Activated naive CD4-positive, alpha-beta T cell treated with anti-CD3 and anti-CD28 coated beads for 36 hours (primary cell): ENCODE measurements around the gene SLC66A3. TPM values are rescaled to one million over a fixed set of nuclear protein-coding genes. Genes with fewer than 3 reads are reported as not detected.

Experiments
- CTCF ChIA-PET: fragments of 350-600 bp; sonication (Branson Sonifier 250); formaldehyde crosslinking; loops from one replicate; lab custom pipeline; 2021; ENCODE audit warnings: antibody characterized with exemption; lab: Charles Lee
- DNase-seq: peaks from one replicate; pipeline ENCODE4 v3.0.0-alpha.2; 2020
- H3K27ac Mint-ChIP-seq: one replicate; pipeline ENCODE4 v1.8.0; 2021; ENCODE audit warnings: mild to moderate bottlenecking, mixed read lengths
- H3K27me3 Mint-ChIP-seq: one replicate; pipeline ENCODE4 v1.8.0; 2021; ENCODE audit warnings: low read depth, mixed read lengths
- H3K36me3 Mint-ChIP-seq: one replicate; pipeline ENCODE4 v1.8.0; 2021; ENCODE audit warnings: low read depth, mixed read lengths
- H3K4me1 Mint-ChIP-seq: one replicate; pipeline ENCODE4 v1.8.0; 2021; ENCODE audit warnings: low read depth, mixed read lengths
- H3K4me3 Mint-ChIP-seq: one replicate; pipeline ENCODE4 v1.8.0; 2021; ENCODE audit warnings: mild to moderate bottlenecking, moderate library complexity, mixed read lengths
- H3K9me3 Mint-ChIP-seq: one replicate; pipeline ENCODE4 v1.8.0; 2021; ENCODE audit warnings: mixed read lengths
- intact Hi-C: fragments of 100-400 bp; cut with micrococcal nuclease; formaldehyde crosslinking; loops from one replicate; pipeline ENCODE4 v1.15.1; 2023
- total RNA-seq, 2 experiments: library from RNA; stranded (reverse); gene quantifications; one replicate each; pipeline ENCODE4 v1.2.3, GENCODE V29; 2021

Gene SLC66A3
- total RNA-seq, 2 experiments from 2014 or later: 10.1 to 11.0 TPM

DNA sequence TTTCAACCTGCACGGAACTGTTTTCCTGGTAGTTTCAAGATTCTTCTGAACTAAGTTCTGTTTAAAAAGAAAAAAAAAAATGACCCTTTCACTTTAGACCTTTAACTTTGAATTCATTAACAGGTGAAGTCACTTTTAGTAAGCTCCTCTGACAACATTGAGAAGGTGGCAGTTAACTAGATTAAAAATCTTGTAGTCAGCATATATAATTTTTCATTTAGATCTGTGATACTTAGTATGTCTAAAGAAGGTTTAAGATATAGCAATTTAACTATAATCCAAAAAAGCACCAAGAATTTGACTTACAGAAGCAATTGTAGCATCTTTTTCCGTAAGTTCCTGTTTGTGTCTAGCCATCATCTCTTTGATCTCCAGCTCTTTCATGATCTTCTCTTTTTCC lies 45.4 kb downstream of the SLC66A3 start:
- DNase-seq: no peak
- Mint-ChIP-seq H3K27ac (no peak overlapping the region), H3K36me3 (peaks cover 6% of the 10 kb centered on the region), H3K27me3 (no peaks in the 10 kb centered on the region), H3K4me3 (no peak overlapping the region), H3K9me3 (no peaks in the 10 kb centered on the region), H3K4me1 (peaks cover 9% of the 10 kb centered on the region)
- intact Hi-C loops: loop anchor here (2.0 kb wide), 1 partner anchor 46 kb away; the partner anchor contains the start of gene SLC66A3
- CTCF ChIA-PET: interaction anchor here (3.9 kb wide), 1 partner anchor 69 kb away, joined by 16 read pairs; a partner anchor contains a TSS

DNA sequence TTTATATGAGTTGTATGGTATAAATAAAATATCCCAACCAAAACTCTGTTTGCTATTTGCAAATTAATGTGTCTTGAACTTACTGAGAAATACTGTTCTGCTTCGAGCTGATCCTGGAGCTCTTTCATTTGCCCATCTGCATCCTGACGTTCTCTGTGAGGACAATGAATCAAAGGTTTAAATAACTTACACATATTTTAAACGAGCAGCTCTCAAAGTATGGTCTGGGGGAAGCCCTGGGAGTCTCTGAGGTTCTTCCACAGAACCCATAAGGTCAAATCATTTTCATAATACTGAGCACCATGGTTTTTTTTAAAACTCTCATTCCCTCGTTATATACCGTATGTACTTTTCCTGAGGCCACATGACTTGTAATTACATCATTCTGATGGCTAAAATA lies 46.7 kb downstream of the SLC66A3 start:
- CTCF ChIA-PET: interaction anchor here (0.6 to 3.9 kb wide), 2 partner anchors 8 to 70 kb away, joined by 3 to 16 read pairs; a partner anchor contains a TSS
- Mint-ChIP-seq H3K27ac (no peak overlapping the region), H3K4me3 (no peak overlapping the region), H3K9me3 (no peaks in the 10 kb centered on the region), H3K27me3 (no peaks in the 10 kb centered on the region), H3K4me1 (peaks cover 9% of the 10 kb centered on the region), H3K36me3 (peaks cover 7% of the 10 kb centered on the region)
- DNase-seq: no peak
- intact Hi-C loops: loop anchor here (2.0 kb wide), 1 partner anchor 47 kb away; the partner anchor contains the start of gene SLC66A3

DNA sequence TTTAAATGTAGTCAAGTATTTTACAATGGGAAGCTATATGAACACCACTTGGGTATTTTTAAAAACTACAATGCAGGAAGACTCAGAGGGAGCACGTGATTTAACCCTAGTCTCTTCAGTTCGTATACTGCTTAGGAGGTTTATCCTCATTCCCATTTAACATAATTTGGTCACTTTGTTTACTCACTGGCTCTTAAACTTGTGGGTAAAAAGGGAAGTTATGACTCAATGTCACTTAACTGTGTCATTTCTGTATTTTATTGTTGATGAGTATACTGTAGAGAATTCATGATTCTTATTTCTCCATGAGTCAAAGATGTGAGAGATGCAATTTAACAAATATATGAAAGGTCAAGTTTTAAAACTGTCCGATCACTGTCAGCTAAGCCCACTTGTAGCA lies 48.2 kb downstream of the SLC66A3 start:
- Mint-ChIP-seq H3K36me3 (peaks cover 8% of the 10 kb centered on the region), H3K4me3 (no peak overlapping the region), H3K9me3 (no peaks in the 10 kb centered on the region), H3K27ac (no peak overlapping the region), H3K4me1 (peaks cover 9% of the 10 kb centered on the region), H3K27me3 (no peaks in the 10 kb centered on the region)
- intact Hi-C loops: no loop called here
- CTCF ChIA-PET: interaction anchor here (1.3 kb wide), 1 partner anchor 70 kb away, joined by 3 read pairs; a partner anchor contains a TSS
- no peak for DNase-seq

DNA sequence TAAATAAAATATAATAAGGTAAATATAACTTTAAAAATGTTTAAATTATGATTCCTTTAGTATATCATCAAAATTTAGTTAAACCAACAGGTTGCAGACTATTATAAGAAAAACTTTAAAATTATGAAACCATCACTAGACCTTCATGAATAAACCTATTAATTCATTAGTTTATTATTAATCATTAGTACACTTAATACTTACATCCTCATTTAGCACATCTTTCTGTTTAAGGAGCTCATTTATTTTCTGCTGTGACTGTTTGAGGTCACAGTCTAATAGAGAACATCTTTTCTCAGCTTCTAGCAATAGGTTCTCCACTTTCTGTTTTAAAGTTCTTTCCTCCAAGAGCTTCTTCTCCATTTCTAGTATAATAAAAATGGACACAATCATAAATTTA lies 52.8 kb downstream of the SLC66A3 start:
- peaks cover 8% of the 10 kb centered on the region for H3K36me3 Mint-ChIP-seq
- H3K4me1 Mint-ChIP-seq: peaks cover 9% of the 10 kb centered on the region
- no peak overlapping the region for H3K4me3 Mint-ChIP-seq
- no peak for DNase-seq
- intact Hi-C loops: no loop called here
- no peak overlapping the region for H3K27ac Mint-ChIP-seq
- H3K9me3 Mint-ChIP-seq: no peaks in the 10 kb centered on the region
- H3K27me3 Mint-ChIP-seq: no peaks in the 10 kb centered on the region
- CTCF ChIA-PET: interaction anchor here (2.4 kb wide), 1 partner anchor 75 kb away, joined by 10 read pairs; a partner anchor contains a TSS

DNA sequence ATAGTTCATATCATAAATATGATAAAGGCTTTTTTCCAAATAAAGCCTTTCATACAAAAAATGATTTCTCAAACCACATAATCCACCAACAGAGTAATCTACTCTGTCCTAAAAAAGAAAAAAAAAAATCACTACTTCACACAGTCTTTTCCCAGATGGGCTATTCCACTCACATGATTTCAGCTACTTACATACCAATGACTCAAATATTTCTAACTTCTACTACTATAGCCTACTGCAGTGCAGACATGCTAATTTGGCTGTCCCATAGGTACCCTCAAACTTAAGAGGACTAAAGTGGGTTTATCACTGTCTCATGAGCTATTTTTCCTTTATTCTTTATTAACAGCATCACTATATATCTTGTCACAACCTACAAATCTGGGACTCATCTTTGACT lies 57.4 kb downstream of the SLC66A3 start:
- no peaks in the 10 kb centered on the region for H3K27me3 Mint-ChIP-seq
- no peak overlapping the region for H3K27ac Mint-ChIP-seq
- no peaks in the 10 kb centered on the region for H3K4me1 Mint-ChIP-seq
- H3K9me3 Mint-ChIP-seq: no peaks in the 10 kb centered on the region
- H3K36me3 Mint-ChIP-seq: peaks cover 6% of the 10 kb centered on the region
- H3K4me3 Mint-ChIP-seq: no peak overlapping the region
- no peak for DNase-seq
- intact Hi-C loops: no loop called here
- CTCF ChIA-PET: interaction anchor here (0.6 kb wide), 1 partner anchor 552 kb away, joined by 3 read pairs; no protein-coding TSS in a partner anchor

DNA sequence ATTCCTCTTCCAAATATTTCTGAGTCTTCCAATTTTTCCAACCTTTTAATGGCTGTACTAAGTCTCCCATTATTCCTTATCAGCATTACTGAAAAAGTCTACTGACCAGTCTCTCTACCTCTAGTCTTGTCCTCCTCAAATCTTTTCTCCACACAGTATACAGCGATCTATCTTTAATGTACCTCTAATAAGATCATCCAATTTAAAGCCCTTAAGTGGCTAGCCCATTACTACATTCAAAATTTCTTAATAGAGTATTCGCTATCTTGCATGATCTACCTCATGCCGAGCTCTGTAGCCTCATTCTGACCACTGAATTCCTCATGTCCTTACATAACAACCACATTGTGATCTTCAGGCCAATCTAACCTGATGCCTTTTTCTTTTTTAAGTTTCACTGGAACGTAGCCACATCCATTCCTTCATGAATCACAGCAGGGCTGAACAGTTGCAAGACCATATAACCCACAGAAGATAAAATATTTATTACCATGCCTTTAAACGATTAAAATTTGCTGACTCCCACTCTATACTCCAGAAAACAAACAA lies 57.9 kb downstream of the SLC66A3 start:
- Mint-ChIP-seq H3K27ac (no peak overlapping the region), H3K4me3 (no peak overlapping the region), H3K4me1 (no peaks in the 10 kb centered on the region), H3K27me3 (no peaks in the 10 kb centered on the region), H3K36me3 (peaks cover 6% of the 10 kb centered on the region), H3K9me3 (no peaks in the 10 kb centered on the region)
- CTCF ChIA-PET: no interaction called here
- DNase-seq: no peak
- intact Hi-C loops: no loop called here

DNA sequence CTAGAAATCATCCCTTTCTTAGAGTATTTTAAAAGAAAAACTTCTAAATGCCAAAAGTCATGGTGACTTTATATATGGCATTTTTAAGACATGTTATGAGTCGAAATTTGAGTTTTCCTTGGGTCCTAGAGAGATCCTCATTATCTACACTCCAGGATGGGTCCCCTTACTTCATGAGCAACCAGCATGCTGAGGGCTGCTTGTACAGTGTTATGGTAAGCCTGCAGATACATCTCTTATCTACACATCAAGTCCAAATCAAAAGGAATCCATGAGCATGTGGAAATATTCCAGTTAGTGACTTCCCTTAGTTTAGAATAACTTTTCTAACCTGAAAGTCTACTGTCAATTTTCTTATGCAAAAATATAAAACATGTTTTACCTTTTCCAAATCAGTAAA lies 58.7 kb downstream of the SLC66A3 start:
- intact Hi-C loops: no loop called here
- CTCF ChIA-PET: no interaction called here
- H3K27me3 Mint-ChIP-seq: no peaks in the 10 kb centered on the region

DNA sequence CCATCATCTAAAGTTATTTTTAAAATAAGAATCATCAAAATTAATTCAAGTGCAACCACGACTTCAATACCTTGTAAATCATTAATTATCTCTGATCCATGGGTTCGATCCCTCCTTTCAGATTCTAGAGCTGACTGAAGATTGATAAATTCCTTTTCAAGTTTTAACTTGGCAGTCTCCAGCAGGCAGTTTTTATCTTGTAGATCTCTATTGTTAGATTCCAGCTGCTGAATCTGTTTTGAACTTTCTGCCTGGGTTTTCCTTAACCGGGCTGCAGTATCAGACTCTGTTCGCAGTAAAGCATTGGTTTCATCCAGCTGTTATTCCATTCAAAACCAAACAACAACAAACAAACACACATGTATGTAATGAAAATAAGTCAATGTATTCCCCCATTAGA lies 59.5 kb downstream of the SLC66A3 start:
- Mint-ChIP-seq H3K4me3 (no peak overlapping the region), H3K4me1 (no peaks in the 10 kb centered on the region), H3K27me3 (no peaks in the 10 kb centered on the region), H3K27ac (no peak overlapping the region), H3K36me3 (peaks cover 9% of the 10 kb centered on the region), H3K9me3 (no peaks in the 10 kb centered on the region)
- intact Hi-C loops: no loop called here
- no peak for DNase-seq
- CTCF ChIA-PET: no interaction called here

More for the DNA sequence above, 58.7 kb downstream of the SLC66A3 start:
- Mint-ChIP-seq H3K4me3 (no peak overlapping the region), H3K4me1 (no peaks in the 10 kb centered on the region), H3K27ac (no peak overlapping the region), H3K9me3 (no peaks in the 10 kb centered on the region), H3K36me3 (peaks cover 6% of the 10 kb centered on the region)
- no peak for DNase-seq

DNA sequence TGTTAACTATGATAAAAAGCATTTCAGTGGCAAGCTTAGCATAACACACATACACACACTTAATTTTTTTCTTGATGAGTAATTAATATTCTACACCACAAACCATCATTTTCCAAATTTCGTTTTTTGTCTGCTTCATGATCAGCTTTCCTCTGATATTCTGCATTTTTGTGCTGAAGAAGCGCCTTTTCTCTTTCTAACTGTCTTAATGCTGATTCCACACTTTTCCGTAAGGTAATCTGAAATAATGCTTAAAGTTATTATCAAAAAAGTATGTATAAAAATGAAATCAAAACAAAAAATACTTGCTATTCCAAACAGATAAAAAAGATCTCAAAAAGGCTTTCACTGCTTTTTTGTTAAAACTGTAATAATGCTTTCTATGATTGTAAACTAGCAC lies 60.1 kb downstream of the SLC66A3 start:
- H3K27ac Mint-ChIP-seq: no peak overlapping the region
- no peaks in the 10 kb centered on the region for H3K27me3 Mint-ChIP-seq
- H3K9me3 Mint-ChIP-seq: no peaks in the 10 kb centered on the region
- H3K4me1 Mint-ChIP-seq: no peaks in the 10 kb centered on the region
- DNase-seq: no peak
- intact Hi-C loops: no loop called here
- H3K36me3 Mint-ChIP-seq: peaks cover 11% of the 10 kb centered on the region
- no peak overlapping the region for H3K4me3 Mint-ChIP-seq
- CTCF ChIA-PET: interaction anchor here (1.0 kb wide), 1 partner anchor 8 kb away, joined by 3 read pairs; no protein-coding TSS in a partner anchor

DNA sequence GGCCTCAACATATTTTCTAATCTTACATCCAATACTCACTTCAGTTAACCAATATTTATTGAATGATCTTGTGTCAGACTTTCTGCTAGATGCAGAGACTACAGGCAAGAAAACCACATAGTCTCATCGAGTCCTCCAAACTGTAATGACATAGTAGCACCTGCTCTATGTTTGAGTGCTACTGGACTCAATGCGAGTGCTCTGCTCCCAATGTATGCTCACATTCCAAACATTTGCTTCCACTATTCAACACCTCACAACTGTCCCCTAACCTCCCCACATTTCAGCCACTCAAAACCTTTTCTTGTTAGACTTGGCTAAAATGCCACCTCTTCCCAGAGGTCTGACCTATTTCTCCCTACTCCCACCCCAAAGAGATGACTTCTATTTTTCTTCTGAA lies 65.2 kb downstream of the SLC66A3 start:
- H3K27me3 Mint-ChIP-seq: no peaks in the 10 kb centered on the region

DNA sequence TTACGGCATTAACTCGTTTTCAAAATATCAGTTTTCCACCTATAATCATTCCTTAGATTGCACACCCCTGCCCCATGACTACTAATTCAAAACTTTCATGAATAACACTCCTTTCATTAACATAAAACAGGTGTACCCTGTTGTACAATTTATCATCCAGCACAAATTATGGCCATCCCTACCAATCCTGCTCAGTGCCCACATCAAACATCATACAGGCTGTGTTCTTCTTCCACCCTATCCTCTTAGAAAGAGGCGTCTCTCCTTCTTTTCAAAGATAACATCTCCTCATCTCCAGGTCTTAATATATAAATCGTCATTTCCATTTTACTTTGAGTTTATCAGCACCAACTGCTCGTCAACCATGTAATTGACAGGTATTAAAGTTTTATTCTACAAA lies 67.6 kb downstream of the SLC66A3 start:
- CTCF ChIA-PET: no interaction called here
- Mint-ChIP-seq H3K4me1 (no peaks in the 10 kb centered on the region), H3K36me3 (peaks cover 10% of the 10 kb centered on the region), H3K4me3 (no peak overlapping the region), H3K27ac (no peak overlapping the region), H3K9me3 (no peaks in the 10 kb centered on the region), H3K27me3 (no peaks in the 10 kb centered on the region)
- DNase-seq: no peak
- intact Hi-C loops: no loop called here

More for the DNA sequence above, 65.2 kb downstream of the SLC66A3 start:
- Mint-ChIP-seq H3K27ac (peak overlapping the region; percentile 15), H3K4me3 (no peak overlapping the region), H3K4me1 (no peaks in the 10 kb centered on the region), H3K9me3 (no peaks in the 10 kb centered on the region), H3K36me3 (peaks cover 10% of the 10 kb centered on the region)
- intact Hi-C loops: no loop called here
- DNase-seq: no peak
- CTCF ChIA-PET: interaction anchor here (0.9 kb wide), 1 partner anchor 201 kb away, joined by 3 read pairs; no protein-coding TSS in a partner anchor

DNA sequence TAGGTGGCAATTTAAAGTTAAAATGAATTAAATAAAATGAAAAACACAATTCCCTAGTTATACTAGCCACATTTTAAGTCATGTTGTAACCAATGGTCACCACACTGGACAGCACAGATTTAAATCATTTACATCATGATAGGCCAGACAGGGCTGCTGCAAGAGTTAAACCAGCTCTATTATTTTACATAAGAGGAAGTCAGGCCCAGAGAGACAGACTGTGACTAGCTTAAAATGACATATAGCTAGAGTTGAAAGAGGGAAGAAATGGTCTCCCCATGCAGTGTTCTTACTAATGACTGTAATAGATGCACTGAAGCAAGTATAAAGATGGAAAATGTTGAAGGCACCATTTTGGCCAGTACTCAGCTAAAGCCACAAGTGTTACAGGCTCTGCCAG lies 69.6 kb downstream of the SLC66A3 start:
- CTCF ChIA-PET: interaction anchor here (0.6 to 1.3 kb wide), 2 partner anchors 92 to 256 kb away, joined by 4 to 10 read pairs; a partner anchor contains a TSS
- H3K27me3 Mint-ChIP-seq: no peaks in the 10 kb centered on the region
- intact Hi-C loops: no loop called here

DNA sequence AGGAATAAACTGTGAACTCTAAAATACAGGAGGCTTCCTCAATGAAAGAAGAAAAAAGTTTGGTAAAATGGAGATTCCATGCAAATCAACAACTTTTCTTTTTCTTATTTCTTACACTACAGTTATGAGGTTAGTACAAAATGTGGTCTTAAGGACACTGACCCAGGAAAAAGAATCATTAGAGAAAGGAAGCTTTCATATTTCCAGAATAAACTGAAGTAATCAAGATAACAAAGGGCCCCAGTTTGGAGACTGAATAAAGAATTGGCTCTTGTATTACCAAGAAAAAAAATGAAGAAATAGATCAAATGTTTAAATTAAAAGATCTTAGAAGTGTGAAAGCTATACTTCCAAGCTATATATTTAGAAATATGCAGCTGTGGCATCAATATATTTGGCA lies 72.3 kb downstream of the SLC66A3 start:
- Mint-ChIP-seq H3K27ac (no peak overlapping the region), H3K4me3 (no peak overlapping the region), H3K36me3 (peaks cover 1% of the 10 kb centered on the region), H3K9me3 (no peaks in the 10 kb centered on the region), H3K27me3 (no peaks in the 10 kb centered on the region), H3K4me1 (no peaks in the 10 kb centered on the region)
- no peak for DNase-seq
- CTCF ChIA-PET: interaction anchor here (0.6 to 1.6 kb wide), 3 partner anchors 21 to 357 kb away, joined by 3 to 4 read pairs (median 4); a partner anchor contains a TSS
- intact Hi-C loops: no loop called here

More for the DNA sequence above, 69.6 kb downstream of the SLC66A3 start:
- no peak for DNase-seq
- Mint-ChIP-seq H3K9me3 (no peaks in the 10 kb centered on the region), H3K27ac (no peak overlapping the region), H3K36me3 (peaks cover 7% of the 10 kb centered on the region), H3K4me3 (no peak overlapping the region), H3K4me1 (no peaks in the 10 kb centered on the region)
